HepG2 (cell line): Measurements from ENCODE around the gene TRIM15. TPM values are rescaled to one million over a fixed set of nuclear protein-coding genes. Genes with fewer than 3 reads are reported as not detected.
A peak's percentile ranks its signal among the peaks of the same experiment; 100 is the strongest.

Experiments
- GABPA ChIP-seq, 2 experiments: IDR thresholded peaks; 2 replicates each; pipeline ENCODE4 v1.6.1; 2011 to 2016; ENCODE audit warnings: low read depth in 2 of 2, low read length in 1 of 2, missing biosample characterization in 1 of 2, missing genetic modification characterization in 1 of 2
- HDAC1 ChIP-seq: sonication (generic); formaldehyde crosslinking; IDR thresholded peaks from 2 replicates; pipeline ENCODE4 v1.5.1; 2020; ENCODE audit warnings: mild to moderate bottlenecking, missing genetic modification reagents
- HMG20A ChIP-seq: IDR thresholded peaks from 2 replicates; pipeline ENCODE4 v1.6.1; 2016; ENCODE audit warnings: borderline replicate concordance
- MED8 ChIP-seq: sonication (generic); formaldehyde crosslinking; IDR thresholded peaks from 2 replicates; pipeline ENCODE4 v1.8.1; 2023; ENCODE audit warnings: mild to moderate bottlenecking, missing genetic modification reagents; ENCODE audit not compliant: insufficient replicate concordance
- MIXL1 ChIP-seq: IDR thresholded peaks from 2 replicates; pipeline ENCODE4 v1.6.1; 2016
- PHB2 ChIP-seq: fragments of 450-650 bp; IDR thresholded peaks from 2 replicates; pipeline ENCODE4 v1.6.1; 2018; ENCODE audit not compliant: partially characterized antibody
- RARA ChIP-seq: IDR thresholded peaks from 2 replicates; pipeline ENCODE4 v1.6.1; 2016; ENCODE audit warnings: missing genetic modification reagents, missing compliant biosample characterization
- SAFB2 ChIP-seq: sonication (generic); formaldehyde crosslinking; IDR thresholded peaks from 2 replicates; pipeline ENCODE4 v1.5.1; 2020; ENCODE audit warnings: missing genetic modification reagents, low read depth, mild to moderate bottlenecking, borderline replicate concordance
- TSC22D2 ChIP-seq: sonication (generic); formaldehyde crosslinking; IDR thresholded peaks from 2 replicates; pipeline ENCODE4 v1.5.1; 2020; ENCODE audit warnings: missing genetic modification reagents, mild to moderate bottlenecking, borderline replicate concordance
- ZFY ChIP-seq: sonication (generic); formaldehyde crosslinking; IDR thresholded peaks from 2 replicates; pipeline ENCODE4 v1.4.0; 2020; ENCODE audit warnings: missing genetic modification reagents
- ZGPAT ChIP-seq: IDR thresholded peaks from 2 replicates; pipeline ENCODE4 v1.6.1; 2016; ENCODE audit warnings: mild to moderate bottlenecking
- ZMYM4 ChIP-seq: sonication (generic); formaldehyde crosslinking; IDR thresholded peaks from 2 replicates; pipeline ENCODE4 v1.8.1; 2023; ENCODE audit warnings: mild to moderate bottlenecking, missing genetic modification reagents
- ZNF30 ChIP-seq: sonication (generic); formaldehyde crosslinking; IDR thresholded peaks from 2 replicates; pipeline ENCODE4 v1.5.0; 2020; ENCODE audit warnings: mild to moderate bottlenecking, missing genetic modification reagents
- ZNF331 ChIP-seq: sonication (generic); formaldehyde crosslinking; IDR thresholded peaks from 2 replicates; pipeline ENCODE4 v1.4.0; 2020; ENCODE audit warnings: missing genetic modification reagents
- ZNF639 ChIP-seq: conservative IDR thresholded peaks from 2 replicates; pipeline ENCODE4 v1.6.1; 2018; ENCODE audit warnings: missing genetic modification reagents
- polyA plus RNA-seq, 8 experiments: library from polyadenylated mRNA; depleted of rRNA in 3 of 8; stranded (reverse) in 7 of 8; unstranded in 1 of 8; fragments of >200 nt; fragmentation: Illumina TruSeq in 4 of 8; extraction: Trizol in 4 of 8; gene quantifications; 2 replicates each; pipeline versions ENCODE4 v1.2.1 to v1.2.3, GENCODE V29; 2011 to 2016; ENCODE audit warnings: low read depth in 4 of 8, missing spikeins in 1 of 8, mixed read lengths in 1 of 8; ENCODE audit not compliant: insufficient read depth in 1 of 8
- total RNA-seq, 5 experiments: library from RNA; depleted of rRNA; stranded (reverse); fragments of >200 nt; fragmentation: Illumina TruSeq; extraction: Trizol; gene quantifications; 2 replicates each; pipeline ENCODE4 v1.2.3, GENCODE V29; 2016; ENCODE audit warnings: low read depth in 1 of 5
- TF ChIP-seq, protein P1 (sequence below): IDR thresholded peaks from 2 replicates; pipeline ENCODE4 v1.6.1; 2016; ENCODE audit warnings: low read depth
- TF ChIP-seq, protein P2 (sequence below): sonication (generic); formaldehyde crosslinking; conservative IDR thresholded peaks from 2 replicates; pipeline ENCODE4 v1.4.0; 2020; ENCODE audit warnings: missing genetic modification reagents

TRIM15 gene
- total and polyA plus RNA-seq, 2 of the 13 experiments (the other 11 are each of a cell fraction or from before 2014, with no cell fraction given) = 35.1 to 38.2 TPM

DNA sequence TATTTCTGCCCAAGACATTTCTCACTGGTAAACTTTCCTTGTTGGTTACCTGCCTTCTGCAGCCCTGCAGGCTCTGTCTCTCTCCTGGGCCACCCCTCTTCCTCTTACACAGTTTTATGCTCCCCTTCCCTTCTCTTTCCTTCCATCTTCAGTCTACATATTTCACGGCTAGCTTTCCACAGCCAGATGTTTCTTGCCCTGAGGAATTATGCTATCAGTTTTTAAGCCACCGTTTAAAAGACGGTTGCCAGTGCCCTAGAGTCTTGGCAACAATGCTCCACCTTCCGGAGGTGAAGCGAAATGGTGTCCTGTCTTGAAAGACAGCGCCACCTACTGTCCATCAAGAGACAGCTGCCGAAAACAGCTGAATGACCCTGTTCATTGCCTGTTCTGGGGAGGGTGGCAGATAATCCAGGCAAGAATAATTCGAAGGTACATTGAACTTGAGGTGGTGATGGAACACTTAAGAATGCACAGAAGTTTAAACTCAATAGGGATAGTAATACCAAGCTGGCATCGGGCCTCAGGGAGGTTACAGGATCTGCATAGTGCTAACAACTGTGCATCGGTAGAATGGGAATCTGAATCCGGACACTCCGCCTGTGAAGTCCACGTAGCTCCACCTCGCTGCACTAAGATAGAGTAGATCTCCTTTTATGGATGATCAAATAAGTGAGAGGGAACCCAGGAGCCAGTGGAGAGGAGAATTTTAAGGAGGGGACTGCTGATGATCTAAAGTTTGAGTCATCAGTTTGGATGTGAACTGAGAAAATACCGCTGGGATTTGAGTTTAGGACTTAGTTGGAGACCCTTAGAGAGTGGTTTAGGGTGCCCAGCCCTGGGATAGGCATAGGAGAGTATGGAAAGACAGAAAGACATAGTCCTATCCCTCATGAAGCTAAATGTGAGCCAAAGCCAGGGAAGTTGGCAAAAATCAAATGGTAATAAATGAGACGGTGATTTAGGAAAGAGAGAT, 32.2 kb upstream of the TRIM15 start (continued):
- TF ChIP-seq, protein P1, sequence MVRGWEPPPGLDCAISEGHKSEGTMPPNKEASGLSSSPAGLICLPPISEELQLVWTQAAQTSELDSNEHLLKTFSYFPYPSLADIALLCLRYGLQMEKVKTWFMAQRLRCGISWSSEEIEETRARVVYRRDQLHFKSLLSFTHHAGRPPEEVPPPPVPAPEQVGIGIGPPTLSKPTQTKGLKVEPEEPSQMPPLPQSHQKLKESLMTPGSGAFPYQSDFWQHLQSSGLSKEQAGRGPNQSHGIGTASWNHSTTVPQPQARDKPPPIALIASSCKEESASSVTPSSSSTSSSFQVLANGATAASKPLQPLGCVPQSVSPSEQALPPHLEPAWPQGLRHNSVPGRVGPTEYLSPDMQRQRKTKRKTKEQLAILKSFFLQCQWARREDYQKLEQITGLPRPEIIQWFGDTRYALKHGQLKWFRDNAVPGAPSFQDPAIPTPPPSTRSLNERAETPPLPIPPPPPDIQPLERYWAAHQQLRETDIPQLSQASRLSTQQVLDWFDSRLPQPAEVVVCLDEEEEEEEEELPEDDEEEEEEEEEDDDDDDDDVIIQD (CRISPR knock-in tag) = peak; percentile 88
- TF ChIP-seq MIXL1 (no peak; the same call in 1 of the 2 replicates), HMG20A (CRISPR knock-in tag) (peak; percentile 31; the same call in 1 of the 2 replicates), ZGPAT (CRISPR knock-in tag) (peak; percentile 68; the same call in 1 of the 2 replicates), PHB2 (no peak), HDAC1 (no peak), RARA (0 out of 2 replicates have a peak, but pooled peaks have one; percentile 32), MED8 (CRISPR knock-in tag) (no peak), GABPA (IDR thresholded peaks at IDR 0.05; ENCODE audit: low read depth, low read length) (no peak), GABPA (CRISPR knock-in tag; IDR thresholded peaks at IDR 0.05; ENCODE audit: low read depth) (peak; percentile 33; the same call in 1 of the 2 replicates), ZFY (CRISPR knock-in tag) (0 out of 2 replicates have a peak, but pooled peaks have one; percentile 22), SAFB2 (CRISPR knock-in tag) (no peak), ZMYM4 (CRISPR knock-in tag) (peak; percentile 72), ZNF639 (CRISPR knock-in tag) (no peak), ZNF30 (no peak), TSC22D2 (CRISPR knock-in tag) (0 out of 2 replicates have a peak, but pooled peaks have one; percentile 77), ZNF331 (CRISPR knock-in tag) (peak; percentile 78)
- TF ChIP-seq, protein P2, sequence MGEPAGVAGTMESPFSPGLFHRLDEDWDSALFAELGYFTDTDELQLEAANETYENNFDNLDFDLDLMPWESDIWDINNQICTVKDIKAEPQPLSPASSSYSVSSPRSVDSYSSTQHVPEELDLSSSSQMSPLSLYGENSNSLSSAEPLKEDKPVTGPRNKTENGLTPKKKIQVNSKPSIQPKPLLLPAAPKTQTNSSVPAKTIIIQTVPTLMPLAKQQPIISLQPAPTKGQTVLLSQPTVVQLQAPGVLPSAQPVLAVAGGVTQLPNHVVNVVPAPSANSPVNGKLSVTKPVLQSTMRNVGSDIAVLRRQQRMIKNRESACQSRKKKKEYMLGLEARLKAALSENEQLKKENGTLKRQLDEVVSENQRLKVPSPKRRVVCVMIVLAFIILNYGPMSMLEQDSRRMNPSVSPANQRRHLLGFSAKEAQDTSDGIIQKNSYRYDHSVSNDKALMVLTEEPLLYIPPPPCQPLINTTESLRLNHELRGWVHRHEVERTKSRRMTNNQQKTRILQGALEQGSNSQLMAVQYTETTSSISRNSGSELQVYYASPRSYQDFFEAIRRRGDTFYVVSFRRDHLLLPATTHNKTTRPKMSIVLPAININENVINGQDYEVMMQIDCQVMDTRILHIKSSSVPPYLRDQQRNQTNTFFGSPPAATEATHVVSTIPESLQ (CRISPR knock-in tag) = no peak
